CD14-positive monocyte (primary cell): ENCODE data around the gene GRID1. TPM values are rescaled to one million over a fixed set of nuclear protein-coding genes. Genes with fewer than 3 reads are reported as not detected.
A peak's percentile ranks its signal among the peaks of the same experiment; 100 is the strongest.

ENCODE experiments used
- DNase-seq, 3 donors: peaks; one replicate each; pipeline ENCODE4 v3.0.0-alpha.2; 2011 to 2022
- H2AFZ ChIP-seq: 2 replicates; pipeline ENCODE4 v1.6.0; 2012; ENCODE audit warnings: mild to moderate bottlenecking, low read depth, low read length, inconsistent platforms; ENCODE audit not compliant: insufficient read depth, poor library complexity, severe bottlenecking
- H3K27ac ChIP-seq, 2 donors: 1 replicate in 1 of 2; 2 replicates in 1 of 2; pipeline ENCODE4 v1.5.1; 2012 to 2013; ENCODE audit warnings: low read length in 2 of 2, control low read depth in 1 of 2, inconsistent platforms in 1 of 2, low read depth in 1 of 2, mild to moderate bottlenecking in 1 of 2
- H3K27me3 ChIP-seq, 2 donors: one replicate each; pipeline versions ENCODE4 v1.6.0 to v1.6.1; 2011 to 2013; ENCODE audit warnings: low read length in 2 of 2; ENCODE audit not compliant: control insufficient read depth in 2 of 2, insufficient read depth in 2 of 2
- H3K36me3 ChIP-seq, 2 donors: replicated peaks in 1 of 2; 1 replicate in 1 of 2; 2 replicates in 1 of 2; pipeline versions ENCODE4 v1.5.1 to v1.6.1; 2012 to 2013; ENCODE audit warnings: low read length in 2 of 2, control low read depth in 1 of 2, inconsistent platforms in 1 of 2, mild to moderate bottlenecking in 1 of 2; ENCODE audit not compliant: insufficient read depth in 2 of 2, control insufficient read depth in 1 of 2
- H3K4me1 ChIP-seq, 2 donors: 1 replicate in 1 of 2; 2 replicates in 1 of 2; pipeline versions ENCODE4 v1.5.1 to v1.6.1; 2012 to 2013; ENCODE audit warnings: low read length in 2 of 2, control low read depth in 1 of 2, inconsistent platforms in 1 of 2, mild to moderate bottlenecking in 1 of 2, moderate library complexity in 1 of 2; ENCODE audit not compliant: insufficient read depth in 2 of 2, control insufficient read depth in 1 of 2
- H3K4me2 ChIP-seq: replicated peaks from 2 replicates; pipeline ENCODE3; 2012; ENCODE audit warnings: low read length, moderate library complexity, mild to moderate bottlenecking; ENCODE audit not compliant: poor library complexity, severe bottlenecking; ENCODE audit errors: extremely low read depth
- H3K4me3 ChIP-seq, 3 experiments: fragments of 200-600 bp in 1 of 3; sonication (generic) in 1 of 3; replicated peaks in 1 of 3; 1 replicate in 2 of 3; 2 replicates in 1 of 3; pipeline ENCODE4 v1.5.1; 2011 to 2013; ENCODE audit warnings: low read length in 3 of 3, mild to moderate bottlenecking in 3 of 3, control low read depth in 2 of 3, low read depth in 2 of 3, inconsistent platforms in 1 of 3, moderate library complexity in 1 of 3
- H3K79me2 ChIP-seq: 2 replicates; pipeline ENCODE4 v1.6.0; 2012; ENCODE audit warnings: mild to moderate bottlenecking, control low read depth, inconsistent platforms, low read length, moderate library complexity; ENCODE audit not compliant: insufficient read depth
- H3K9ac ChIP-seq: 2 replicates; pipeline ENCODE4 v1.6.0; 2017; ENCODE audit warnings: low read length, mild to moderate bottlenecking; ENCODE audit not compliant: insufficient read depth, poor library complexity, severe bottlenecking
- H3K9me3 ChIP-seq, 2 donors: replicated peaks in 1 of 2; 1 replicate in 1 of 2; 2 replicates in 1 of 2; pipeline versions ENCODE4 v1.5.1 to v1.6.1; 2012 to 2013; ENCODE audit warnings: low read length in 2 of 2, control low read depth in 1 of 2; ENCODE audit not compliant: control insufficient read depth in 1 of 2, insufficient read depth in 1 of 2
- H4K20me1 ChIP-seq: 2 replicates; pipeline ENCODE4 v1.6.0; 2012; ENCODE audit warnings: mild to moderate bottlenecking, low read length, control low read depth, moderate library complexity; ENCODE audit not compliant: insufficient read depth
- H3K27ac Mint-ChIP-seq, 7 donors: one replicate each; pipeline ENCODE4 v1.8.0; 2020; ENCODE audit warnings: mild to moderate bottlenecking in 7 of 7, mixed read lengths in 7 of 7, moderate library complexity in 6 of 7, inconsistent platforms in 2 of 7
- H3K27me3 Mint-ChIP-seq, 3 donors: one replicate each; pipeline ENCODE4 v1.8.0; 2021 to 2022; ENCODE audit warnings: low read depth in 3 of 3, mild to moderate bottlenecking in 3 of 3, mixed read lengths in 3 of 3, moderate library complexity in 3 of 3, inconsistent platforms in 1 of 3
- H3K36me3 Mint-ChIP-seq, 2 donors: one replicate each; pipeline ENCODE4 v1.8.0; 2020; ENCODE audit warnings: mixed read lengths in 2 of 2, inconsistent platforms in 1 of 2, mild to moderate bottlenecking in 1 of 2
- H3K4me1 Mint-ChIP-seq: one replicate; pipeline ENCODE4 v1.8.0; 2020; ENCODE audit warnings: mild to moderate bottlenecking, mixed read lengths
- H3K4me3 Mint-ChIP-seq, 2 donors: one replicate each; pipeline ENCODE4 v1.8.0; 2020; ENCODE audit warnings: mild to moderate bottlenecking in 2 of 2, mixed read lengths in 2 of 2, moderate library complexity in 1 of 2
- H3K9me3 Mint-ChIP-seq, 7 donors: one replicate each; pipeline ENCODE4 v1.8.0; 2020 to 2022; ENCODE audit warnings: mixed read lengths in 7 of 7, mild to moderate bottlenecking in 6 of 7, moderate library complexity in 6 of 7, inconsistent platforms in 2 of 7
- WGBS: methylation state at CpG from one replicate; pipeline ENCODE4 v1.1.5; 2013; ENCODE audit warnings: missing lambda C conversion rate; ENCODE audit not compliant: insufficient coverage; 5-methylcytosine and 5-hydroxymethylcytosine counted together
- intact Hi-C, 2 donors: fragments of 100-400 bp; cut with micrococcal nuclease; formaldehyde crosslinking; loops; one replicate each; pipeline versions ENCODE4 v1.15.0 to v1.15.1; 2023
- polyA plus RNA-seq, 3 donors: library from polyadenylated mRNA; depleted of rRNA in 1 of 3; unstranded in 2 of 3; stranded (reverse) in 1 of 3; fragments of 300-500 nt in 2 of 3; fragments of >200 nt in 1 of 3; fragmentation: Illumina TruSeq in 2 of 3; gene quantifications; 1 replicate in 2 of 3; 2 replicates in 1 of 3; pipeline ENCODE4 v1.2.3, GENCODE V29; 2012 to 2021
- TF ChIP-seq, protein P1 (sequence below): fragments of 200-600 bp; IDR thresholded peaks from one replicate; pipeline ENCODE4 v1.8.0; 2022; ENCODE audit warnings: antibody characterized with exemption, mild to moderate bottlenecking

The GRID1 gene
- polyA plus RNA-seq, 3 donors, result not detected

DNA sequence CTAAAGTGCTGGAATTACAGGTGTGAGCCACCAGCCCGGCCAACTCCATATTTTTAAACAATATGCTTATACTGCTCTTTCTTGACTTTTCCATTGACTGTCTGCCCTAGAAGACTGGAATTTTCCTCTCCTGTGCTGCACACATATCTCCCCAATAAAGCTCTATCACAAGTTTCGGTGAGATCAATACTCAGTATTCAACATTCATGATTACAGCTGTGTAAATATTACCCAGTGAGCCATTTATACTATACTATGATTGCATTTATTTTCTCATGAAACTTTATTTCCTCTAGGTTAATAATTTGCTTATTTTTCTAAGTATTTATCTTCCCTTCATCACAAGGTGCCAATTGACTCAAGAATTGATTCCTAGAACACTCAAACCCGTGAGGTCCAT, 48.5 kb upstream of the GRID1 start:
- Mint-ChIP-seq H3K4me3 (no peak overlapping the region), H3K36me3 (no peaks in the 10 kb centered on the region), H3K4me1 (peaks cover 29% of the 10 kb centered on the region), H3K9me3 (peaks cover 0 to 7% (median 5%) of the 10 kb centered on the region in 7 donors), H3K27ac (no peak overlapping the region), H3K27me3 (peaks cover 1 to 8% (median 2%) of the 10 kb centered on the region in 3 donors)
- H3K79me2 ChIP-seq, result no peaks in the 10 kb centered on the region
- no peaks in the 10 kb centered on the region for H3K9me3 ChIP-seq
- H3K27ac ChIP-seq, result no peak overlapping the region
- no peak for DNase-seq
- H3K4me3 ChIP-seq, result no peak overlapping the region
- H3K4me2 ChIP-seq, result no peak overlapping the region
- H3K36me3 ChIP-seq, result no peaks in the 10 kb centered on the region
- intact Hi-C loops, result no loop called here
- no peaks in the 10 kb centered on the region for H4K20me1 ChIP-seq
- H3K9ac ChIP-seq, result no peak overlapping the region
- peaks cover 17 to 21% of the 10 kb centered on the region in 2 donors for H3K4me1 ChIP-seq
- no peak overlapping the region for H2AFZ ChIP-seq
- 100% methylated on average over 1 of the region's 3 CpGs for WGBS
- TF ChIP-seq, protein P1, sequence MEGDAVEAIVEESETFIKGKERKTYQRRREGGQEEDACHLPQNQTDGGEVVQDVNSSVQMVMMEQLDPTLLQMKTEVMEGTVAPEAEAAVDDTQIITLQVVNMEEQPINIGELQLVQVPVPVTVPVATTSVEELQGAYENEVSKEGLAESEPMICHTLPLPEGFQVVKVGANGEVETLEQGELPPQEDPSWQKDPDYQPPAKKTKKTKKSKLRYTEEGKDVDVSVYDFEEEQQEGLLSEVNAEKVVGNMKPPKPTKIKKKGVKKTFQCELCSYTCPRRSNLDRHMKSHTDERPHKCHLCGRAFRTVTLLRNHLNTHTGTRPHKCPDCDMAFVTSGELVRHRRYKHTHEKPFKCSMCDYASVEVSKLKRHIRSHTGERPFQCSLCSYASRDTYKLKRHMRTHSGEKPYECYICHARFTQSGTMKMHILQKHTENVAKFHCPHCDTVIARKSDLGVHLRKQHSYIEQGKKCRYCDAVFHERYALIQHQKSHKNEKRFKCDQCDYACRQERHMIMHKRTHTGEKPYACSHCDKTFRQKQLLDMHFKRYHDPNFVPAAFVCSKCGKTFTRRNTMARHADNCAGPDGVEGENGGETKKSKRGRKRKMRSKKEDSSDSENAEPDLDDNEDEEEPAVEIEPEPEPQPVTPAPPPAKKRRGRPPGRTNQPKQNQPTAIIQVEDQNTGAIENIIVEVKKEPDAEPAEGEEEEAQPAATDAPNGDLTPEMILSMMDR, result no peak
- H3K27me3 ChIP-seq, result no peaks in the 10 kb centered on the region

- no peak overlapping the region for H3K4me3 Mint-ChIP-seq
- H3K27ac Mint-ChIP-seq, result no peak overlapping the region
- 0% methylated on average over 3 of the region's 6 CpGs for WGBS
- no peak for DNase-seq
- Histone ChIP-seq H3K27ac (no peak overlapping the region), H3K9me3 (no peaks in the 10 kb centered on the region), H3K4me2 (no peak overlapping the region), H3K79me2 (no peaks in the 10 kb centered on the region), H3K36me3 (no peaks in the 10 kb centered on the region), H3K27me3 (no peaks in the 10 kb centered on the region), H2AFZ (peak overlapping the region; percentile 23), H3K4me1 (peaks cover 17 to 21% of the 10 kb centered on the region in 2 donors), H3K9ac (no peak overlapping the region), H3K4me3 (no peak overlapping the region), H4K20me1 (no peaks in the 10 kb centered on the region)
- peaks cover 0 to 7% (median 5%) of the 10 kb centered on the region in 7 donors for H3K9me3 Mint-ChIP-seq
- peaks cover 1 to 6% (median 2%) of the 10 kb centered on the region in 3 donors for H3K27me3 Mint-ChIP-seq
- H3K36me3 Mint-ChIP-seq, result no peaks in the 10 kb centered on the region
- TF ChIP-seq, protein P1, result no peak
- intact Hi-C loops, result no loop called here
- peaks cover 29% of the 10 kb centered on the region for H3K4me1 Mint-ChIP-seq
Measured at GRCh38 chr10:86413046-86413728, 46.6 kb upstream of the GRID1 start.
